Mucosa of descending colon (tissue), 3 donors: Measurements from ENCODE around the gene REP15. TPM values are rescaled to one million over a fixed set of nuclear protein-coding genes. Genes with fewer than 3 reads are reported as not detected.

ENCODE experiments used
- ATAC-seq: fragments of 200-7000 bp; cut with Tn5 transposase; one replicate; pipeline ENCODE4 v1.9.1; 2020; ENCODE audit warnings: mild to moderate bottlenecking, moderate library complexity
- DNase-seq, 3 donors: peaks; one replicate each; pipeline ENCODE4 v3.0.0-alpha.2; 2020
- H3K36me3 ChIP-seq: fragments of 200-600 bp; one replicate; pipeline ENCODE4 v1.8.0; 2021; ENCODE audit warnings: low read depth, mild to moderate bottlenecking
- H3K4me1 ChIP-seq: fragments of 200-600 bp; one replicate; pipeline ENCODE4 v1.8.0; 2021; ENCODE audit warnings: low read depth, mild to moderate bottlenecking
- H3K4me3 ChIP-seq: fragments of 200-600 bp; one replicate; pipeline ENCODE4 v1.8.0; 2021; ENCODE audit warnings: mild to moderate bottlenecking
- H3K9me3 ChIP-seq: fragments of 200-600 bp; one replicate; pipeline ENCODE4 v1.8.0; 2021; ENCODE audit warnings: mild to moderate bottlenecking
- intact Hi-C, 2 donors: fragments of 100-400 bp; cut with DNase I in 1 of 2; cut with micrococcal nuclease in 1 of 2; formaldehyde crosslinking; loops; one replicate each; pipeline versions ENCODE4 v1.11.0 to v1.11.1; 2022; cut with DNase I, micrococcal nuclease
- total RNA-seq, 3 donors: library from RNA; stranded (reverse); fragmentation: NEBNext Ultra II Directional in 2 of 3; extraction: Animal tissue kit (Norgen Biotek cat#: 25700) in 2 of 3; gene quantifications; one replicate each; pipeline versions ENCODE4 v1.2.1 to v1.2.4, GENCODE V29; 2021 to 2023
- TF ChIP-seq, protein P1 (sequence below): fragments of 200-600 bp; IDR thresholded peaks from one replicate; pipeline ENCODE4 v1.8.0; 2022; ENCODE audit warnings: antibody characterized with exemption, mild to moderate bottlenecking
- donor health status: DM: no; HTN: no; CAD: no; lungs with moderate emphysema.
- donor health status: DM: no; HTN: no; CAD: no.
- donor health status: DM: no; HTN: yes; CAD: no.

Gene REP15
- total RNA-seq, 3 donors from 2014 or later = 14.3 to 51.4 (median 51.1) TPM

DNA sequence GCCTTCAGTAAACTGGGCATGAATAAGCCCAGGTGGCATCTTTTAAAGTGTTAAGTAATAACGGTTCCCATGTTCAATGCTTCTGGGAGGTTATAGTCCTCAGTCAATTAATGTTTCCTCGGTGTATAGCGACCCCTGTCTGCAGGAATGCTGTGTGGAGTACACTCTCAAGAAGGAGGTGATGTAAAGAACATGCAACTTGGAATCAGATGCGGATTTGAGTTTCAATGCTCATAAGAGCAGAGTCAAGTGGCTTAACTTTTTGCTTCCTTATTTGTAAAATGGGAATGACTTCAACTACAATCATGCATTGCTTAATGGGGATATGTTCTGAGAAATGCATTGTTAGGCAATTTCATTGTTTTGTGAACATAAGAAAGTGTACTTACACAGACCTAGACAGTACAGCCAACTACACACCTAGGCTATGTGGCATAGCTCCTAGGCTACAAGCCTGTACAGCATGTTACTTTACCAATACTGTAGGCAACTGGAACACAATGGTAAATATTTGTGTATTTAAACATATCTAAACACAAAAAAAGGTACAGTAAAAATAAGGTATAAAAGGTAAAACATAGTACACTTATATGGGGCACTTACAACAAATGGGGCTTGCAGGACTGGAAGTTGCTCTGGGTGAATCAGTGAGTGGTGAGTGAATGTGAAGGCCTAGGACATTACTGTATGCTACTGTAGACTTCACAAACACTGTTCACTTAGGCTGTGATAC is 7.6 kb downstream of the REP15 start:
- TF ChIP-seq, protein P1, sequence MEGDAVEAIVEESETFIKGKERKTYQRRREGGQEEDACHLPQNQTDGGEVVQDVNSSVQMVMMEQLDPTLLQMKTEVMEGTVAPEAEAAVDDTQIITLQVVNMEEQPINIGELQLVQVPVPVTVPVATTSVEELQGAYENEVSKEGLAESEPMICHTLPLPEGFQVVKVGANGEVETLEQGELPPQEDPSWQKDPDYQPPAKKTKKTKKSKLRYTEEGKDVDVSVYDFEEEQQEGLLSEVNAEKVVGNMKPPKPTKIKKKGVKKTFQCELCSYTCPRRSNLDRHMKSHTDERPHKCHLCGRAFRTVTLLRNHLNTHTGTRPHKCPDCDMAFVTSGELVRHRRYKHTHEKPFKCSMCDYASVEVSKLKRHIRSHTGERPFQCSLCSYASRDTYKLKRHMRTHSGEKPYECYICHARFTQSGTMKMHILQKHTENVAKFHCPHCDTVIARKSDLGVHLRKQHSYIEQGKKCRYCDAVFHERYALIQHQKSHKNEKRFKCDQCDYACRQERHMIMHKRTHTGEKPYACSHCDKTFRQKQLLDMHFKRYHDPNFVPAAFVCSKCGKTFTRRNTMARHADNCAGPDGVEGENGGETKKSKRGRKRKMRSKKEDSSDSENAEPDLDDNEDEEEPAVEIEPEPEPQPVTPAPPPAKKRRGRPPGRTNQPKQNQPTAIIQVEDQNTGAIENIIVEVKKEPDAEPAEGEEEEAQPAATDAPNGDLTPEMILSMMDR = peak; percentile 65

DNA sequence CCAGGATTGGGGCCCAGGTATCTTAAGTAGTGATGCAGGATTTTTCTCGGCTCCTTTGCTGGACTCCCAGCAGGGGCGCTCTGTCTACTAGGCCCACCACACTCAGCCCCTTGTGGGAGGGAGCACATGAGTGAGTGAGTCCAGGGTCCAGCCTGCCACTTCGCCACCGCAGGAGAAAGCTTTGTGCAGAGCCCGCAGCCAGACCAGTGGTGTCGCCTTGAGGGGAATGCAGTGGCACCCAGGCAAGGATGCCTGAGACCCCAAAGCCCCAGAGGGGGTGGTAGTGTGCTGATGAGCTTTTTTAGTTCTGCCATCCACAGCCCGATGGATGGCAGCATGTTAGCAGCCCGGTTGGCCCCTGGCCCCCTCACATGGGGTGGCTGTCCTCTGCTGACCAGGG is 9.0 kb downstream of the REP15 start:
- ATAC-seq (no peak), DNase-seq (no peak)
- TF ChIP-seq, protein P1 = no peak
- H3K4me1 ChIP-seq = no peaks in the 10 kb centered on the region
- no peaks in the 10 kb centered on the region for H3K36me3 ChIP-seq
- H3K4me3 ChIP-seq = no peak overlapping the region
- intact Hi-C loops = no loop called here
- no peaks in the 10 kb centered on the region for H3K9me3 ChIP-seq

More for the DNA sequence above, 7.6 kb downstream of the REP15 start:
- DNase-seq (peak in 2 of 3 donors; percentile 57 to 98), ATAC-seq (peak; percentile 91)
- Histone ChIP-seq H3K4me1 (no peaks in the 10 kb centered on the region), H3K4me3 (no peak overlapping the region), H3K9me3 (no peaks in the 10 kb centered on the region), H3K36me3 (no peaks in the 10 kb centered on the region)
- intact Hi-C loops = no loop called here

DNA sequence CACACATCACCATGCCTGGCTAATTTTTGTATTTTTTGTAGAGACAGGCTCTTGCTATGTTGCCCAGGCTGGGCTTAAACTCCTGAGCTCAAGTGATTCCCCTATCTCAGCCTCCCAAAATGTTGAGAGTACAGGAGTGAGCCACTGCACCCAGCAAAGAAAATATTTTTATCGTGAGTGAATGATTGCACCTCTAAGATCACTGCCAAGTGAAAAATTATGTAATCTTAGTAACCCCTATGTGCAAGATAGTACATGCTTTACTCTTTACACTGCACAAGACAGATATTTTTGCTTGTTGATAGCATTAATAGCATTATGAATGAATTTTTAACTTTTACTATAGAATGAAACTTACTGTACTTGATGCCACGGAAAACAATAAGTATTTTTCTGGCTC is 11.0 kb downstream of the REP15 start:
- ATAC-seq (no peak), DNase-seq (no peak)
- Histone ChIP-seq H3K9me3 (no peaks in the 10 kb centered on the region), H3K4me3 (no peak overlapping the region), H3K4me1 (no peaks in the 10 kb centered on the region), H3K36me3 (no peaks in the 10 kb centered on the region)
- TF ChIP-seq, protein P1 = no peak
- intact Hi-C loops = no loop called here

DNA sequence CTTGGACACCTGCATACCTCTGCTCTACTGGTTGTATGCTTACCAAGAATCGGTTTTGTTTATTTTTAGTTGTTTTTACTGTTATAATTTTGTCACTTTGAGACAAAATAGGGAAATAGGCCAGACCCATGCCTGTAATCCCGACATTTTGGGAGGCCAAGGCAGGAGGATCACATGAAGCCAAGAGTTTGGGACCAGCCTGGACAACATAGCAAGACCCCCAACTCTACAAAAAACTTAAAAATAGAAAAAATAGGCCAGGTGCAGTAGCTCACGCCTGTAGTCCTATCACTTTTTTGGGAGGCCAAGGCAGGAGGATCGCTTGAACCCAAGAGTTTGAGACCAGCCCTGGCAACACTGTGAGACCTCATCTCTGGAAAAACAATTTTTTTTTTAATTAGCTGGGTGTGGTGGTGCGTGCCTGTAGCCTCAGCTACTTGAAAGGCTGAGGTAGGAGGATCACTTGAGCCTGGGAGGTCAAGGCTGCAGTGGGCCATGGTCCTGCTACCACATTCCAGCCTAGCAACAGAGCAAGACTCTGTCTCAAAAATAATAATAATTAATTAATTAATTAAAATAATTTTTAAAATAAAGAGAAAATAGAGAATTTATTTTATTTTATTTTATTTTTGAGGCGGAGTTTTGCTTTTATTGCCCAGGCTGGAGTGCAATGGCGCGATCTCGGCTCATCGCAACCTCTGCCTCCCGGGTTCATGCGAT is 13.1 kb downstream of the REP15 start:
- intact Hi-C loops = no loop called here
- no peak for ATAC-seq
- TF ChIP-seq, protein P1 = no peak

DNA sequence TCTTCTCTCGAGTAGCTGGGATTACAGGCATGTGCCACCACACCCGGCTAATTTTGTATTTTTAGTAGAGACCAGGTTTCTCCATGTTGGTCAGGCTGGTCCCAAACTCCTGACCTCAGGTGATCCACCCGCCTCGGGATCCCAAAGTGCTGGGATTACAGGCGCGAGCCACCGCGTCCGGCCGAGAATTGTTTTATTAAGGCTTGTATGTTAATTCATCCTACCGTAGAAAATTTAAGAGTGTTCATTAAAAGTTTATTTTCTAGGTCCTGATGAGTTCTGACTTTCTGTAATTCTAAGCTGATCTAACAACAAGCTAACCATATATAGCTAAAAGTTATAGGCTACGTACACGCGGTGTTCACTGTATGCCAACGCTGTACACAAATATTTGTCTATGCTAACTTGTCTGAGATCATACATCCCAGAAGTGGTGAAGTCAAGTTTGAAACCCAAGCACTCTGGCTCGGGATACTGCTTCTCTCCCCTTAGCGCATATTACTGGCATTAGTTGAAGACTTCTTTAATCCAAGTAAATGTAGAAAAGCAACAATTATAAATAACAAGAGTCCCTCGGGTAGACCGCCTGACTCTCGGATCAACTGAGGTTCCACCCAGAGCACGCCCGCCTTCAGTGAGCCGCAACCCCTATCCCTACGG is 13.8 kb downstream of the REP15 start:
- Histone ChIP-seq H3K36me3 (no peaks in the 10 kb centered on the region), H3K4me3 (peak overlapping the region; percentile 88), H3K4me1 (no peaks in the 10 kb centered on the region), H3K9me3 (no peaks in the 10 kb centered on the region)
- TF ChIP-seq, protein P1 = no peak
- ATAC-seq (peak; percentile 72), DNase-seq (peak; percentile 51 to 56 (median 54))
- intact Hi-C loops = no loop called here

More for the DNA sequence above, 13.1 kb downstream of the REP15 start:
- no peaks in the 10 kb centered on the region for H3K4me1 ChIP-seq
- no peak overlapping the region for H3K4me3 ChIP-seq
- no peaks in the 10 kb centered on the region for H3K9me3 ChIP-seq
- H3K36me3 ChIP-seq = no peaks in the 10 kb centered on the region
- no peak for DNase-seq
